ENCODE data around the gene INTS11.

Gene INTS11

DNA sequence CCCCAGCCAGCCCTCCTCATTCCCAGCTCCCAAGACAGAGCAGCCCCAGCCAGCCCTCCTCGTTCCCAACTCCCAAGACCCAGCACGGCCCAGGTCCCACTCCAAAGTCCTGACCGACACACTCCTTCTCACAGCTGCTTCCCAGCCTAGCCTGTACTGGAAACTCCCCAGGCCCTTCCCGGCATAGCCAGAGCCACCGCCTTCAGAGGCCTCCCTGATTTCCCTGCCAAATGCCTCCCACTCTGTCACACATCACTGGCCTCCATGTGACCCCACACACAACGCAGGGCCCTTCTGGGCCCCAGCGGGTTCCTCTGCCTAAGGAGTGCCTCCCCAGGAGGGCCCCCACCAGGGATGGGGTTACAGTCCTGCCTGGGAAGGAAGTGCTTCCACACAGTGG lies 53.6 kb downstream of the INTS11 start:
- DNase-seq (ENCODE audit: low spot score), result no peak

DNA sequence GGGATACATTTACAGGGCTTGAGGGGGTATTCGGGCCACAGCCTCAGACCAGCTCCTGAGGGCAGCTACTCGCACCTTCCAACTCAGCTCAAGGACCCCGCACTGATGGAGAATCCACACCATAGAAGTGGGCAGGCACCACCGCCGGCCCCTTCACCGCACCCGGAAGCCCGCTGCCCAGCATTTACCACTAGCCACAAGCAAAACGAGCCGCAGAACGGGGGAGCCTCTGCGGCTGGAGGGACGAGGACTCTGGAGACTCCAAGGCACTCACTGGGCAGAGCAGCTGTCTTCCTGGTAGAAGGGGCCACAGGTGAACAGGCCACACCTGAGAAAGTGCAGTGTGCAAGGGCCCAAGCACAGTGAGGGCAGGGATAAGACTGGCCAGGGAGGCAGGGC lies 56.2 kb downstream of the INTS11 start:
- DNase-seq (ENCODE audit: low spot score), result no peak

DNA sequence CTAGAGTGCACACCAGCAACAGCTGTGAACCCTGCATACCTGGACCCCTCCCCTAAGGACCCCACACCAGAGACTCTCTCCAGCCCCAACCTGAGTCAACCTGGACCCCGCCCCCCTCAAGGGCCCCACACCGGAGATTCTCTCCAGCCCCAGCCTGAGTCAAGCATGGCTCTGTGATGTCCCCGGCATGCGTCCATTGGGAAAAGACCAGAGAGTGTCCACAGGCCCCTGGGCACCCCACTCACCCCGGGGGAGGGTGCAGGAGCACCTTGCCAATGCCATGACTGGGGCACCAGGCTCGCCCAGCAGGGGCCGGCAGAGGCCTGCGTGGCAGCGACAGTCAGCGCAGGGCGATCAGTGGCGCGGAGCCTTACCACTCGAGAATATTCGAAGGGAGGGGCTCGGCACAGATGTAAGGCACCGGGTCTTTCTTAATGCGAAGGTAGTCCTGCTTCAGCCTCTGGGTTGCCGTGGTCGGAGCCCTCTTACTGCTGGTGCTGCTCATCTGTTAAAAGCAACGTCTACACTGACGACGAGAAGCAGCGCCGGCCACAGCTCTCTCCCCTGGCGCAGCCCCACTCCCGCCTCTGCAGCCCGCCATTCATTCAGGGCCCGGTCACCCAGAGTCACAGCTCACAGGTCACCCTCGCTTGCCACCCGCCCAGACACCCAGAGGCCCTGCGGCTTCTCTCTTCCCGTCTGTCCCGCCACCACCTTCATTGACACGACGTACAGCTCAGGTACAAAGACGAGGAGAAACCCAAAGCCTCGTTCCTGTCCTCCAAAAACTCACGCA lies 56.8 kb downstream of the INTS11 start:
- DNase-seq (ENCODE audit: low spot score), result no peak

GRCh38 chr1:1264868-1265272 lies 59.6 kb downstream of the INTS11 start:
- no peak for DNase-seq (ENCODE audit: low spot score)

DNA sequence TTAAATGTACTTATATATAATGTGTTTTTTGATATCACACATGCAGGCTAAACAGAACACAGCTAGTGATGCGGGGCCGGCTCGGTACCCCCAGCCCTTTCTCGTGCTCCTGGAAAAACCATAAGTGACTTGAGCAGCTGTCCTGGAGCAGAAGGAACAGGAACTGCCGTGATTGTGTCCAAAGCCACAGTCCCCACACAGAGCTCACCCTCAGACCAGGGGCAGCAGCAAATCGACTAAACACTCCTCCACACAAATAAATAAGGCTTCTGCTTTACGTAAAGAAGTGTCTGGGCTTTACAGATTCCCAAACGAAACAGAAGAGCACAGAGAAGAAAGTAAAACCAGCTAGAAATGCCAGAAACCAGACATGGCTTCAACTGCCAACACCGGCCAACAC lies 60.4 kb downstream of the INTS11 start:
- no peak for DNase-seq (ENCODE audit: low spot score)

DNA sequence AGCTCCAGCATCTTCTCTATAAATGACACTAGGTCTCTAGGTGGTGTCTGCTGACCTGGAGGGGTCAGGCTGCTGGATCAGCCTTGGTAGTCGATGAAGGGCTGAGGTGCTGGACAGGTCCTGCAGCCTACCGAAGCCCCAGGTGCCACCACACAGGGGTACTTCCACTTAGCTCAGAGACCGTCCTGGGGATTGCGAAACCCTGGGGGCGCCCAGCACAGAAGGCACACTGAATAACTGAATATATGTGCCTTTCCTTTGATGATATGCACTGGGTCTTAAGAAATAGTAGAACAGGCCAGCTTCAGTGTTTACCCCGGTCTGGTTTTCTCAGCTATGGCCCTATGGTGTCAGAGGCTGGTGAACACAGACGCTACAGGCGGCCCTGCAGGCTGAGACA lies 61.7 kb downstream of the INTS11 start:
- no peak for DNase-seq (ENCODE audit: low spot score)

GRCh38 chr1:1262071-1262470 lies 62.4 kb downstream of the INTS11 start:
- DNase-seq (ENCODE audit: low spot score), result no peak

Small RNAs within 50 kb of the gene (small RNA-seq; reads per million reads assigned to genes)
- gene MIR6726, result 0 to 0.04 reads per million in 2 experiments
